ENCODE measurements around the gene REPS1. TPM values are rescaled to one million over a fixed set of nuclear protein-coding genes. Genes with fewer than 3 reads are reported as not detected.

The REPS1 gene
- total and polyA plus RNA-seq, 2 donors from 2014 or later: 33.4 to 37.0 TPM

DNA sequence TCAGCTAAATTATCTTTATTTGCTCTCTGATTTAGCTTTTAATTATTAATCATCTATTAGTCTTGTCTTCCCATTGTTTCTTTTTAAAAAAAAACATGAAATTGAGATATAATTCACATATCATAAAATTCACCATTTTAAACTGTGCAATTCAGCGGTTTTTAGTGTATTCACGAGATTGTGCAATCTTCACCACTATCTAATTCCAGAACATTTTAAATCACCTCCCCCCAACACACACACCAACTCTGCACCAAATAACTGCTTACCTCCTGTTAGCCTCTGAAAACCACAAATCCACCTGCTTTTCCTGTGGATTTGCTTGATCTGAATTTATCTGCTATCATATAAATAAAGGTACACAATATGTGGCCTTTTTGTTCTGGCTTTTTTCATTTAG is 31.7 kb upstream of the REPS1 start:
- Histone ChIP-seq H3K4me1 (ENCODE audit: control insufficient read depth in 2 of 3, insufficient read depth in 2 of 3, low read depth in 1 of 3, low read length in 3 of 3) (peaks cover 6 to 18% (median 6%) of the 10 kb centered on the region in 3 donors), H3K36me3 (ENCODE audit: control insufficient read depth in 2 of 3, insufficient read depth in 3 of 3, low read length in 3 of 3) (no peaks in the 10 kb centered on the region), H3K4me3 (ENCODE audit: low read length in 3 of 3) (no peak overlapping the region), H3K9ac (ENCODE audit: low read length in 3 of 3) (no peak overlapping the region), H3K27ac (ENCODE audit: low read depth in 2 of 2, low read length in 2 of 2) (no peak overlapping the region), H3K27me3 (ENCODE audit: control insufficient read depth, insufficient read depth, low read length) (no peaks in the 10 kb centered on the region), H3K9me3 (ENCODE audit: control insufficient read depth in 2 of 3, insufficient read depth in 1 of 3, low read length in 3 of 3) (no peaks in the 10 kb centered on the region)
- FAIRE-seq: no peak
- DNase-seq: no peak
- TF ChIP-seq, protein P1, sequence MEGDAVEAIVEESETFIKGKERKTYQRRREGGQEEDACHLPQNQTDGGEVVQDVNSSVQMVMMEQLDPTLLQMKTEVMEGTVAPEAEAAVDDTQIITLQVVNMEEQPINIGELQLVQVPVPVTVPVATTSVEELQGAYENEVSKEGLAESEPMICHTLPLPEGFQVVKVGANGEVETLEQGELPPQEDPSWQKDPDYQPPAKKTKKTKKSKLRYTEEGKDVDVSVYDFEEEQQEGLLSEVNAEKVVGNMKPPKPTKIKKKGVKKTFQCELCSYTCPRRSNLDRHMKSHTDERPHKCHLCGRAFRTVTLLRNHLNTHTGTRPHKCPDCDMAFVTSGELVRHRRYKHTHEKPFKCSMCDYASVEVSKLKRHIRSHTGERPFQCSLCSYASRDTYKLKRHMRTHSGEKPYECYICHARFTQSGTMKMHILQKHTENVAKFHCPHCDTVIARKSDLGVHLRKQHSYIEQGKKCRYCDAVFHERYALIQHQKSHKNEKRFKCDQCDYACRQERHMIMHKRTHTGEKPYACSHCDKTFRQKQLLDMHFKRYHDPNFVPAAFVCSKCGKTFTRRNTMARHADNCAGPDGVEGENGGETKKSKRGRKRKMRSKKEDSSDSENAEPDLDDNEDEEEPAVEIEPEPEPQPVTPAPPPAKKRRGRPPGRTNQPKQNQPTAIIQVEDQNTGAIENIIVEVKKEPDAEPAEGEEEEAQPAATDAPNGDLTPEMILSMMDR (IDR thresholded peaks at IDR 0.05; ENCODE audit: borderline replicate concordance, extremely low read depth, insufficient read depth): no peak
- intact Hi-C loops (cut with DNase I): no loop called here

DNA sequence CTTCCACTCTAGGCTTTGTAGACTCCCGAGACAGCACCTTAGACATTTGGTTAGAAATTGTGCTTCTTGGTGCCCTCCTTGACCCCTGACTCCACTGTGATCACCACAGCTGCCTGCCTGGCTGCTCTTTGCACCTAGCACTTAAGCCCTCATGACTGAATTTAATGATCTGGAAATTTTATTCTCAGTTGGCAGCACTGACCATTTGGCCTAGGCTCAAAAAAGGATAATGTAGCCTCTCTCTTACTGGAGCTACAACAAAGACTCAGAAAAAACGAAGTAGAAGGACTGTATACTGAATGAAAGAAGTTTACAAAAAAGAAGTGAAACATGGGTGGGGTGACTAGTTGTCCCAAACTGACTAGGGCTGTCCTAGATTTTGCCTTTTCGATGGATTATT is 29.2 kb upstream of the REPS1 start:
- FAIRE-seq: peak; percentile 42
- TF ChIP-seq, protein P1 (IDR thresholded peaks at IDR 0.05; ENCODE audit: borderline replicate concordance, extremely low read depth, insufficient read depth): no peak

DNA sequence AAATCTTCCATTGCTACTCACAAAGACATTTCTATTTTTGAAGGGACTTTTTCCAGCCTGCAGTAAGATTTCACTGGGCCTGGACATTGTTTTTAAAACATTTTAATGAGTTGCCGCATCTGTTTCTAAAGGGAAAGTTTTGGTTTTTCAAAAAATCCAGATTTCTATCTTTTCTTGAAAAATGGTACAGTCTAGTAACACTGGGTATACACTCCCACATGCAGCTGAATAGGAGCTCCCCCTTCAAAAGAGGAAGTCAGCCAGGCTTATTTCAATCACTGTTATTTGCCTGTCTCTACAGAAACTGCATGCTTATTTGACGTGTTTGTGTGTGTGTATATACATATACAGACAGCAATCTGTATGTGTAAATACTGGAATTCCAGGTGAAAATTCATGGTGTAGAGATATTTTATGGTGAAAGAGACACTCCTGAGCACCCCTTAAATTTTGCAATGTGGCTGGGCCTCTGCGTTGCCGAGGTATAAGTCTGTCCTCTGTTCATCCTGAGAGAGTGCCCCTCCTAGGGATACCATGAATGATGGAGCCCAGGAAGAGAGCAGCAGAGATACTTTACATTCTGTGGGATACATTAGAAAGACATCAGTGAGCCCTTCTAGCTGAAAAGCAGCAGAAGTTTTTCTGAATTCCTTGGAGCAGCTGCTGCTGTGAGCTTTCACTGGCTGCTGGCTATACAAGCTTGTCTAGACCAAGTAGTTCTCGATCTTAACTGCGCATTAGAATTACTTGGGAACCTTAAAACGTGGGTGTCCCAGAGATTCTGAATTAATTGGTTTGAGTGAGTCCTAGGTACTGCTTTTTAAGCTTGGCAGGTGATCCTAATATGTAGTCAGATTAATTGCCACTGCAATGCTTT is 28.5 kb upstream of the REPS1 start:
- DNase-seq (peak in 3 of 5 donors; percentile 15 to 51 (median 39)), FAIRE-seq (no peak)
- Histone ChIP-seq H3K27me3 (ENCODE audit: control insufficient read depth, insufficient read depth, low read length) (no peaks in the 10 kb centered on the region), H3K9ac (ENCODE audit: low read length in 3 of 3) (no peak overlapping the region), H3K36me3 (ENCODE audit: control insufficient read depth in 2 of 3, insufficient read depth in 3 of 3, low read length in 3 of 3) (no peaks in the 10 kb centered on the region), H3K4me1 (ENCODE audit: control insufficient read depth in 2 of 3, insufficient read depth in 2 of 3, low read depth in 1 of 3, low read length in 3 of 3) (peaks cover 6 to 18% (median 6%) of the 10 kb centered on the region in 3 donors), H3K9me3 (ENCODE audit: control insufficient read depth in 2 of 3, insufficient read depth in 1 of 3, low read length in 3 of 3) (no peaks in the 10 kb centered on the region), H3K27ac (ENCODE audit: low read depth in 2 of 2, low read length in 2 of 2) (peak overlapping the region; percentile 14 to 43), H3K4me3 (ENCODE audit: low read length in 3 of 3) (no peak overlapping the region)
- intact Hi-C loops (cut with DNase I): no loop called here
- TF ChIP-seq, protein P1 (IDR thresholded peaks at IDR 0.05; ENCODE audit: borderline replicate concordance, extremely low read depth, insufficient read depth): no peak

More for the DNA sequence above, 29.2 kb upstream of the REPS1 start:
- peak overlapping the region; percentile 14 to 43 for H3K27ac ChIP-seq (ENCODE audit: low read depth in 2 of 2, low read length in 2 of 2)
- intact Hi-C loops (cut with DNase I): no loop called here
- H3K9me3 ChIP-seq (ENCODE audit: control insufficient read depth in 2 of 3, insufficient read depth in 1 of 3, low read length in 3 of 3): no peaks in the 10 kb centered on the region
- no peak overlapping the region for H3K4me3 ChIP-seq (ENCODE audit: low read length in 3 of 3)
- H3K4me1 ChIP-seq (ENCODE audit: control insufficient read depth in 2 of 3, insufficient read depth in 2 of 3, low read depth in 1 of 3, low read length in 3 of 3): peaks cover 6 to 18% (median 6%) of the 10 kb centered on the region in 3 donors
- H3K27me3 ChIP-seq (ENCODE audit: control insufficient read depth, insufficient read depth, low read length): no peaks in the 10 kb centered on the region
- H3K9ac ChIP-seq (ENCODE audit: low read length in 3 of 3): no peak overlapping the region
- H3K36me3 ChIP-seq (ENCODE audit: control insufficient read depth in 2 of 3, insufficient read depth in 3 of 3, low read length in 3 of 3): no peaks in the 10 kb centered on the region
- DNase-seq: peak in 3 of 5 donors; percentile 19 to 48 (median 36)

Data from kidney (tissue), 14 donors.